RWPE1 (cell line): Measurements from ENCODE around the gene EEPD1.

Source experiments
- CTCF ChIA-PET: fragments of 350-600 bp; sonication (Branson Sonifier 250); formaldehyde crosslinking; extraction: SDS; loops from one replicate; lab custom pipeline; 2021; lab: Yijun Ruan, JAX
- POLR2A ChIA-PET: fragments of 400-600 bp; formaldehyde crosslinking; extraction: SDS; loops from one replicate; lab custom pipeline; 2020; ENCODE audit warnings: antibody characterized with exemption; ENCODE audit not compliant: low non-redundant PET; lab: Yijun Ruan, JAX
- DNase-seq: peaks from one replicate; pipeline ENCODE4 v3.0.0; 2012; ENCODE audit warnings: low spot score
- H3K27ac ChIP-seq: fragments of 450-650 bp; 2 replicates; pipeline ENCODE4 v1.5.1; 2017
- TF ChIP-seq, protein P1 (sequence below): fragments of 450-650 bp; conservative IDR thresholded peaks from 2 replicates; pipeline ENCODE4 v1.5.1; 2017; ENCODE audit warnings: low read depth, mild to moderate bottlenecking

EEPD1 gene

GRCh38 chr7:36180121-36180520 lies 27.1 kb downstream of the EEPD1 start:
- no peak for DNase-seq
- no peak overlapping the region for H3K27ac ChIP-seq
- CTCF ChIA-PET: no interaction called here
- POLR2A ChIA-PET: no interaction called here
- TF ChIP-seq, protein P1, sequence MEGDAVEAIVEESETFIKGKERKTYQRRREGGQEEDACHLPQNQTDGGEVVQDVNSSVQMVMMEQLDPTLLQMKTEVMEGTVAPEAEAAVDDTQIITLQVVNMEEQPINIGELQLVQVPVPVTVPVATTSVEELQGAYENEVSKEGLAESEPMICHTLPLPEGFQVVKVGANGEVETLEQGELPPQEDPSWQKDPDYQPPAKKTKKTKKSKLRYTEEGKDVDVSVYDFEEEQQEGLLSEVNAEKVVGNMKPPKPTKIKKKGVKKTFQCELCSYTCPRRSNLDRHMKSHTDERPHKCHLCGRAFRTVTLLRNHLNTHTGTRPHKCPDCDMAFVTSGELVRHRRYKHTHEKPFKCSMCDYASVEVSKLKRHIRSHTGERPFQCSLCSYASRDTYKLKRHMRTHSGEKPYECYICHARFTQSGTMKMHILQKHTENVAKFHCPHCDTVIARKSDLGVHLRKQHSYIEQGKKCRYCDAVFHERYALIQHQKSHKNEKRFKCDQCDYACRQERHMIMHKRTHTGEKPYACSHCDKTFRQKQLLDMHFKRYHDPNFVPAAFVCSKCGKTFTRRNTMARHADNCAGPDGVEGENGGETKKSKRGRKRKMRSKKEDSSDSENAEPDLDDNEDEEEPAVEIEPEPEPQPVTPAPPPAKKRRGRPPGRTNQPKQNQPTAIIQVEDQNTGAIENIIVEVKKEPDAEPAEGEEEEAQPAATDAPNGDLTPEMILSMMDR: no peak

DNA sequence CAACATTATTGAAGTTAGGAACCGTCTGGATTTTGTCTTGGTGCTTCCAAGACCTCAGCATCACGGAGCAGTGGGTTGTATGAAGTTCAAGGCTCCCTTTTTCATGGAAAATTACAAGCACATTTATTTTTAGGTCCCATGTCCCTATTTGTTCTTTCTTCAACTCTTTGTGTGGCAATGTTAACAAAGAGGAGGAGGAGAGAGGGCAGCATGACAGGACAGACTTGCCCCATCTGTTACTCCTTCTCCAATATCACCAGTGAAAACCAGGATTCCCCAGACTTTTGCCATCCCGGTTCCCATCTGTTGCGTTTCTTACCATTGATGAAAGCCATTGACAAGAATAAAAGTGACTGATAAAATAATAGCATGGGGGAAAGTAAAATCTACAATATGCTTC lies 28.6 kb downstream of the EEPD1 start:
- H3K27ac ChIP-seq: no peak overlapping the region
- CTCF ChIA-PET: no interaction called here
- POLR2A ChIA-PET: no interaction called here
- DNase-seq: no peak
- TF ChIP-seq, protein P1: no peak

GRCh38 chr7:36182854-36183604 lies 30.0 kb downstream of the EEPD1 start:
- no peak for DNase-seq
- POLR2A ChIA-PET: no interaction called here
- CTCF ChIA-PET: no interaction called here
- TF ChIP-seq, protein P1: no peak
- H3K27ac ChIP-seq: no peak overlapping the region

- no peak for DNase-seq
- H3K27ac ChIP-seq: no peak overlapping the region
- TF ChIP-seq, protein P1: no peak
- ChIA-PET CTCF (no interaction called here), POLR2A (no interaction called here)
Observed at GRCh38 chr7:36185092-36185491, 32.0 kb downstream of the EEPD1 start.

- POLR2A ChIA-PET: no interaction called here
Observed at GRCh38 chr7:36185756-36186155, 32.7 kb downstream of the EEPD1 start.

DNA sequence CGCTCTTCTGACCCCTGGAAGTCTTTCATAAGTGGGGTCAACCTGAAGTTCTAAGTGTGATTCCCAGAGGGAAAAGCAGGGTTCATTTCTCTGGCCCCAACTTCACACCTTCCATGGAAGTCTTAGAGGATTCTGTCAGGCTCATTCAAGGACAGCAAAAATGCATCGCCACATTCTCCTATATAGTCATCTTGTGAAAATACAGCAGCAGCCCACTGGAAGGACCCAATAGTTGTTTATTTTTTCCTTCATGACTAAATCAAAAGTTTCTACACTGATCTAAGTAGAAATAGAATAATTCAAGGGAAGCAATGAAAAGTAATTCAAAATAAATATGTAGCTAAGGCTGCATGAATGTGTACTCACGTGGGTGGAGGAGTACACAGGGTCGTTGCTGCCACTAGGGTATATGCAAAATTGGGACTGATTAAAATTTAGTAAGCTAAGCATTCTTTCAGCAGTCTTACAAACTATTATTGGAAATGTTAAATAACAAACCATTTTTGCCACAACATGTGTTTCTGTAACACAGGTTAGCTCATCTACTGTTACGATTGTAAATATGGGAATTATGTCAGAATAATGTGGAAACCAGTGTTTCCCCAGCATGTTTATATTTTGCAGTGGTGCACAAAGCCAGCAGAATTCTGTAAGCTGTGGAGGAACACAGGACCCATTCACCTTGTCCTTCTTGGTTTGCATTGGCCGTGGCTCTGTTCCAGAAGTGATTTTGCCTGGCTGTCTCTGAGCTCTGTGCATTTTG lies 33.5 kb downstream of the EEPD1 start:
- TF ChIP-seq, protein P1: no peak
- H3K27ac ChIP-seq: no peak overlapping the region
- POLR2A ChIA-PET: no interaction called here
- DNase-seq: no peak
- CTCF ChIA-PET: no interaction called here

More at GRCh38 chr7:36185756-36186155, 32.7 kb downstream of the EEPD1 start:
- no peak overlapping the region for H3K27ac ChIP-seq
- TF ChIP-seq, protein P1: no peak
- DNase-seq: peak; percentile 13
- CTCF ChIA-PET: no interaction called here
